ENCODE results near the gene VMAC.

- no peak for TF ChIP-seq CTCF (IDR thresholded peaks at IDR 0.05)
- TF ChIP-seq POLR2A (IDR thresholded peaks at IDR 0.05): no peak
Observed at GRCh38 chr19:5950741-5951140, 46.1 kb downstream of the VMAC start.

Measured in lower leg skin (tissue), 3 donors.